Renal cortex interstitium (tissue), 3 donors: ENCODE results near the gene TGM5. TPM values are rescaled to one million over a fixed set of nuclear protein-coding genes. Genes with fewer than 3 reads are reported as not detected.

Experiments used
- polyA plus RNA-seq, 3 donors: library from polyadenylated mRNA; unstranded; fragments of 120-200 nt; gene quantifications; one replicate each; pipeline ENCODE4 v1.2.1, GENCODE V29; 2013; ENCODE audit not compliant: insufficient read length in 3 of 3

The TGM5 gene
- polyA plus RNA-seq, 3 donors = not detected

Other genes starting within 250 kb of the TGM5 start
- gene UBR1, start 160.9 kb downstream of the TGM5 start, polyA plus RNA-seq = 10 to 100 TPM; 20.3 to 27.5 (median 22.9) TPM
- gene TMEM62, start 133.3 kb downstream of the TGM5 start, polyA plus RNA-seq = 10 to 100 TPM; 13.3 to 16.7 (median 15.7) TPM
- 10 to 100 TPM; 46.7 to 56.7 (median 48.2) TPM for gene CCNDBP1, start 81.5 kb downstream of the TGM5 start, polyA plus RNA-seq
- 1 to 10 TPM; 1.1 to 2.6 (median 1.2) TPM for gene EPB42, start 45.9 kb downstream of the TGM5 start, polyA plus RNA-seq
- gene TGM7, start 35.3 kb upstream of the TGM5 start, polyA plus RNA-seq = under 1 TPM in 1 of 3 donors, not detected in 2; 0.07 TPM
- 10 to 100 TPM; 10.7 to 14.0 (median 12.5) TPM for gene LCMT2, start 63.6 kb upstream of the TGM5 start, polyA plus RNA-seq
- gene ZSCAN29, start 104.1 kb upstream of the TGM5 start, polyA plus RNA-seq = 10 to 100 TPM; 28.1 to 31.9 (median 31.1) TPM
- 10 to 100 TPM; 26.6 to 31.8 (median 27.0) TPM for gene TUBGCP4, start 104.2 kb upstream of the TGM5 start, polyA plus RNA-seq
- gene TP53BP1, start 226.2 kb upstream of the TGM5 start, polyA plus RNA-seq = 10 to 100 TPM; 78.3 to 99.5 (median 85.6) TPM